Esophagus muscularis mucosa (tissue), 4 donors: Measurements from ENCODE around the gene BAIAP2L1. TPM values are rescaled to one million over a fixed set of nuclear protein-coding genes. Genes with fewer than 3 reads are reported as not detected.

Experiments used
- DNase-seq: peaks from one replicate; pipeline ENCODE4 v3.0.0-alpha.2; 2017; ENCODE audit errors: extremely low spot score
- H3K27ac ChIP-seq, 4 donors: fragments of 200-600 bp; sonication (generic); replicated peaks in 1 of 4; 1 replicate in 3 of 4; 2 replicates in 1 of 4; pipeline ENCODE4 v1.5.1; 2016 to 2019; ENCODE audit warnings: mild to moderate bottlenecking in 1 of 4
- H3K27me3 ChIP-seq, 4 donors: fragments of 200-600 bp; sonication (generic); one replicate each; pipeline versions ENCODE4 v1.5.1 to v1.6.0; 2016 to 2019
- H3K36me3 ChIP-seq, 4 donors: fragments of 200-600 bp; sonication (generic); one replicate each; pipeline ENCODE4 v1.5.1; 2016 to 2019
- H3K4me1 ChIP-seq, 4 donors: fragments of 200-600 bp; sonication (generic); one replicate each; pipeline ENCODE4 v1.5.1; 2016 to 2019
- H3K4me3 ChIP-seq, 4 donors: fragments of 200-600 bp; sonication (generic); 1 replicate in 2 of 4; 2 replicates in 2 of 4; pipeline ENCODE4 v1.5.1; 2016 to 2019; ENCODE audit warnings: mild to moderate bottlenecking in 4 of 4, moderate library complexity in 1 of 4
- H3K9me3 ChIP-seq, 4 donors: fragments of 200-600 bp; sonication (generic); 1 replicate in 3 of 4; 2 replicates in 1 of 4; pipeline ENCODE4 v1.5.1; 2016 to 2019
- CTCF ChIP-seq, 3 experiments: fragments of 200-600 bp in 2 of 3; fragments of 450-650 bp in 1 of 3; sonication (generic) in 2 of 3; IDR thresholded peaks; one replicate each; pipeline ENCODE4 v1.5.1; 2017 to 2019; ENCODE audit warnings: antibody characterized with exemption in 3 of 3, mild to moderate bottlenecking in 2 of 3, moderate library complexity in 1 of 3
- EP300 ChIP-seq: sonication (generic); formaldehyde crosslinking; IDR thresholded peaks from one replicate; pipeline ENCODE4 v1.6.1; 2017; ENCODE audit warnings: antibody characterized with exemption
- POLR2A ChIP-seq: fragments of 450-650 bp; IDR thresholded peaks from one replicate; pipeline ENCODE4 v1.6.1; 2017; ENCODE audit warnings: antibody characterized with exemption, moderate library complexity, mild to moderate bottlenecking, low read depth
- POLR2AphosphoS5 ChIP-seq, 2 donors: sonication (generic); formaldehyde crosslinking; IDR thresholded peaks; one replicate each; pipeline ENCODE4 v1.6.1; 2017; ENCODE audit warnings: antibody characterized with exemption in 2 of 2
- WGBS: methylation state at CpG from one replicate; pipeline ENCODE4 v1.1.5; 2018; 5-methylcytosine and 5-hydroxymethylcytosine counted together
- intact Hi-C: fragments of 100-400 bp; cut with DNase I; formaldehyde crosslinking; loops from one replicate; pipeline ENCODE4 v1.15.1; 2023
- total RNA-seq, 4 donors: library from RNA; depleted of rRNA; stranded (reverse); fragments of >200 nt; gene quantifications; one replicate each; pipeline versions ENCODE4 v1.1.0 to v1.2.1, GENCODE V29; 2016

BAIAP2L1 gene
- total RNA-seq, 4 donors from 2014 or later, result 0.84 to 2.5 (median 1.6) TPM

DNA sequence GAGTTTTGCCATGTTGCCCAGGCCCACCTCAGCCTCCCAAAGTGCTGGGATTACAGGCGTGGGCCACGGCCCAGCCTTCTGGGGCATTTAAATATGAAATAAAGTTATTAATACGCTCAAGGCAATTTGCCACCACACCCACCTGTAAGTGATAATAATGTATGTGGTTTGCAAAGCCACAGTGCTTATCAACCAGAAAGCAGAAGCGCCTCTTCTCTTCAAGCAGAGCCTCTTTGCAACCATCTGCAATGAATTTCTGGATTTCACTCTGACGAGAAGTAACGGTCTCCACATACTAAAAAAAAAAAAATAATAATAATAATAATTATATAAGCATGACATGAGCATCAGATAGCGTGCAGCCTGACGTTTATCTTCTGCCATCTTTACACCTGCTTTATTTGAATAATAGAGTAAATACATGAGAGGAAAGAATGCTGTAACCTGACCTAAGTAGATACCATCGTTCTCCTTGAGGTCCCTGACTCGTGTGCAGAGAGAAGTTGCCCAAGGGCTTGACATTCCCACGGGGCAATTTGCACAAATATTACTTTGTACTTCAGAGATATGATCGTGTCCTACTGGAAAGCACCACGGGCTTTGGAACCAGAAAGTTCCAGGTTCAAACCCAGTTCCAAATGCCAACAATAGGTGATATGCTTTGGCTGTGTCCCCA lies 85.4 kb downstream of the BAIAP2L1 start:
- Histone ChIP-seq H3K27me3 (no peaks in the 10 kb centered on the region), H3K27ac (no peak overlapping the region), H3K9me3 (no peaks in the 10 kb centered on the region), H3K36me3 (peaks cover 0 to 15% (median 1%) of the 10 kb centered on the region in 4 donors), H3K4me1 (no peaks in the 10 kb centered on the region), H3K4me3 (no peak overlapping the region)
- 82% methylated on average over 13 of the region's 13 CpGs for WGBS
- intact Hi-C loops, result no loop called here
- DNase-seq, result no peak
- TF ChIP-seq EP300 (no peak), POLR2A (no peak), POLR2AphosphoS5 (IDR thresholded peaks at IDR 0.05) (no peak), CTCF (IDR thresholded peaks at IDR 0.05) (no peak)

GRCh38 chr7:98314469-98314868 lies 86.4 kb downstream of the BAIAP2L1 start:
- Histone ChIP-seq H3K27ac (no peak overlapping the region), H3K4me1 (no peaks in the 10 kb centered on the region), H3K36me3 (peaks cover 0 to 24% (median 1%) of the 10 kb centered on the region in 4 donors), H3K27me3 (no peaks in the 10 kb centered on the region), H3K9me3 (no peaks in the 10 kb centered on the region), H3K4me3 (no peak overlapping the region)
- TF ChIP-seq POLR2AphosphoS5 (IDR thresholded peaks at IDR 0.05) (no peak), CTCF (IDR thresholded peaks at IDR 0.05) (no peak)
- WGBS, result 78% methylated on average over 9 of the region's 11 CpGs
- intact Hi-C loops, result no loop called here
- DNase-seq, result no peak

DNA sequence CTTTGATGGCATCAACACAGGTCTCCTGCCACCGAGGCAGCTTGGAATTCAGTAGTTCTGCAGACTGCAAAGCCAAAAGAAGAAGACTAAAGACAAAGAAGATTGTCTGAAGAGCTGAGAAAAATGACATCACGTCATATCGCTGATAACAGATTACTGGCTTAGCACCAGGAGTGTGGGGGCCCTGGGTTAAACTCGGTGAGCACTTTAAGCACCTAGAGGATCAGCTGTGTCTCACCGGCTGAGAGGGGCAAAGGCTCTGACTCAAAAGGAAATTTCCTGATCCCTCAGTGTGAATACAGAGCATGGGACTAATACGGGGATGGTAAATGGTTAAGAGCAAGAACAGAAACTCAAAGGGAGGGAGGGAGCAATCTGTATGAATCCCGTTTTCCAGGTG lies 88.7 kb downstream of the BAIAP2L1 start:
- H3K27me3 ChIP-seq, result no peaks in the 10 kb centered on the region
- H3K4me3 ChIP-seq, result no peak overlapping the region
- TF ChIP-seq POLR2AphosphoS5 (IDR thresholded peaks at IDR 0.05), result no peak
- no peak overlapping the region for H3K27ac ChIP-seq
- WGBS, result 75% methylated on average over 7 of the region's 7 CpGs
- intact Hi-C loops, result no loop called here
- H3K36me3 ChIP-seq, result peaks cover 6 to 46% (median 19%) of the 10 kb centered on the region in 4 donors
- H3K4me1 ChIP-seq, result no peaks in the 10 kb centered on the region
- H3K9me3 ChIP-seq, result no peaks in the 10 kb centered on the region
- DNase-seq, result no peak

GRCh38 chr7:98309566-98309965 lies 91.3 kb downstream of the BAIAP2L1 start:
- intact Hi-C loops, result no loop called here
- DNase-seq, result no peak
- Histone ChIP-seq H3K4me1 (no peaks in the 10 kb centered on the region), H3K27ac (no peak overlapping the region), H3K27me3 (no peaks in the 10 kb centered on the region), H3K4me3 (no peak overlapping the region), H3K9me3 (no peaks in the 10 kb centered on the region), H3K36me3 (peaks cover 9 to 54% (median 27%) of the 10 kb centered on the region in 4 donors)
- TF ChIP-seq CTCF (IDR thresholded peaks at IDR 0.05) (no peak), POLR2AphosphoS5 (IDR thresholded peaks at IDR 0.05) (no peak), POLR2A (no peak), EP300 (no peak)
- WGBS, result 98% methylated on average over 7 of the region's 8 CpGs

GRCh38 chr7:98307971-98308466 lies 92.9 kb downstream of the BAIAP2L1 start:
- Histone ChIP-seq H3K9me3 (no peaks in the 10 kb centered on the region), H3K27me3 (no peaks in the 10 kb centered on the region), H3K4me3 (no peak overlapping the region), H3K36me3 (peaks cover 9 to 63% (median 29%) of the 10 kb centered on the region in 4 donors), H3K4me1 (no peaks in the 10 kb centered on the region), H3K27ac (no peak overlapping the region)
- TF ChIP-seq POLR2A (no peak), CTCF (IDR thresholded peaks at IDR 0.05) (no peak), POLR2AphosphoS5 (IDR thresholded peaks at IDR 0.05) (no peak), EP300 (no peak)
- WGBS, result 96% methylated on average over 14 of the region's 14 CpGs
- no peak for DNase-seq
- intact Hi-C loops, result no loop called here
